OCI-LY1 (cell line): ENCODE results near the gene PPIL4.

Source experiments
- H2AFZ ChIP-seq: fragments of 200-600 bp; sonication (generic), shearing (Covaris generic); 2 replicates; pipeline ENCODE4 v1.6.0; 2014; ENCODE audit warnings: antibody characterized with exemption, mild to moderate bottlenecking, low read length
- H3F3A ChIP-seq: fragments of 200-600 bp; sonication (generic), shearing (Covaris generic); 2 replicates; pipeline ENCODE4 v1.6.0; 2014; ENCODE audit warnings: mild to moderate bottlenecking, antibody characterized with exemption, low read length, moderate library complexity; ENCODE audit not compliant: insufficient read depth
- H3K27ac ChIP-seq: fragments of 200-600 bp; sonication (generic); 2 replicates; pipeline ENCODE4 v1.5.1; 2014; ENCODE audit warnings: low read length, mixed run types, mild to moderate bottlenecking, low read depth; ENCODE audit not compliant: poor library complexity, severe bottlenecking
- H3K27me3 ChIP-seq: fragments of 200-600 bp; sonication (generic); 2 replicates; pipeline ENCODE4 v1.6.0; 2014; ENCODE audit warnings: antibody characterized with exemption, mild to moderate bottlenecking, low read length, moderate library complexity; ENCODE audit not compliant: insufficient read depth
- H3K36me3 ChIP-seq: fragments of 200-600 bp; sonication (generic); 2 replicates; pipeline ENCODE4 v1.6.1; 2014; ENCODE audit warnings: mild to moderate bottlenecking, antibody characterized with exemption, low read length, moderate library complexity, mixed read lengths; ENCODE audit not compliant: insufficient read depth
- H3K4me1 ChIP-seq: fragments of 200-600 bp; sonication (generic); 2 replicates; pipeline ENCODE4 v1.5.1; 2014; ENCODE audit warnings: mild to moderate bottlenecking, low read length, moderate library complexity; ENCODE audit not compliant: insufficient read depth, severe bottlenecking
- H3K4me2 ChIP-seq: fragments of 200-600 bp; sonication (generic), shearing (Covaris generic); 2 replicates; pipeline ENCODE4 v1.6.1; 2014; ENCODE audit warnings: low read length
- H3K4me3 ChIP-seq: fragments of 200-600 bp; sonication (generic); 2 replicates; pipeline ENCODE4 v1.5.1; 2014; ENCODE audit warnings: low read length, low read depth, mild to moderate bottlenecking, mixed read lengths; ENCODE audit not compliant: poor library complexity, severe bottlenecking
- H3K79me2 ChIP-seq: fragments of 200-600 bp; shearing (Covaris generic); 2 replicates; pipeline ENCODE4 v1.6.1; 2016; ENCODE audit warnings: mixed run types, low read length, mixed read lengths; ENCODE audit not compliant: insufficient read depth
- H3K9ac ChIP-seq: fragments of 200-600 bp; sonication (generic), shearing (Covaris generic); 2 replicates; pipeline ENCODE4 v1.6.1; 2014; ENCODE audit warnings: mild to moderate bottlenecking, low read length, mixed read lengths
- H3K9me2 ChIP-seq: fragments of 200-600 bp; sonication (generic), shearing (Covaris generic); 2 replicates; pipeline ENCODE4 v1.6.1; 2014; ENCODE audit warnings: low read depth, mild to moderate bottlenecking, low read length, mixed read lengths
- H3K9me3 ChIP-seq: fragments of 200-600 bp; shearing (Covaris generic); 2 replicates; pipeline ENCODE4 v1.6.1; 2014; ENCODE audit warnings: low read length, mixed read lengths
- H4K20me1 ChIP-seq: fragments of 200-600 bp; sonication (generic), shearing (Covaris generic); 2 replicates; pipeline ENCODE4 v1.6.0; 2016; ENCODE audit warnings: mild to moderate bottlenecking, low read length; ENCODE audit not compliant: insufficient read depth
- EZH2 ChIP-seq: fragments of 200-600 bp; sonication (generic), shearing (Covaris generic); IDR thresholded peaks from 2 replicates; pipeline ENCODE4 v1.8.0; 2017; ENCODE audit warnings: borderline replicate concordance, mixed run types, mild to moderate bottlenecking, antibody characterized with exemption, low read length, moderate library complexity, mixed read lengths
- TF ChIP-seq, protein P1 (sequence below): fragments of 200-600 bp; sonication (generic), shearing (Covaris generic); IDR thresholded peaks from 2 replicates; pipeline ENCODE4 v1.5.1; 2017; ENCODE audit warnings: mild to moderate bottlenecking, antibody characterized with exemption, low read length, moderate library complexity, mixed read lengths

The PPIL4 gene

DNA sequence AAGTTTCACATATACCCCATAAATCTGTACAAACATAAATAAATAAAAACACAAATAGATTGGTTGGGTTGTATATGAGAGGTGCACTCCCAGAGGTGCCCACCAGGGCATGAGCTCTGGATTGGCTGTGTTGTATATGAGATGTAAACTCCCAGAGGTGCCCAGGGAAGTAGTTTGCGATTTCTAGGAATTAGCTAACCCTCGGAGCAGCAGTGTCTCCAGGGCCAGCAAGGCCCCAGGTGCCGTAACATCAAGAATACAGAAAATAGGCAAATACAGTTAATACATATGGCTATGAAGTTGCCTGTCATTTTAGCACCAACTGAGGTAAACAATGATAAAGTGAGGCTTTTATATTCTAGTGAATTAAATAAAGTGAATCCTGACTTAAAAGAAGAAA, 14.9 kb upstream of the PPIL4 start:
- no peaks in the 10 kb centered on the region for H3K79me2 ChIP-seq
- no peaks in the 10 kb centered on the region for H3K9me3 ChIP-seq
- no peak for TF ChIP-seq EZH2
- TF ChIP-seq, protein P1, sequence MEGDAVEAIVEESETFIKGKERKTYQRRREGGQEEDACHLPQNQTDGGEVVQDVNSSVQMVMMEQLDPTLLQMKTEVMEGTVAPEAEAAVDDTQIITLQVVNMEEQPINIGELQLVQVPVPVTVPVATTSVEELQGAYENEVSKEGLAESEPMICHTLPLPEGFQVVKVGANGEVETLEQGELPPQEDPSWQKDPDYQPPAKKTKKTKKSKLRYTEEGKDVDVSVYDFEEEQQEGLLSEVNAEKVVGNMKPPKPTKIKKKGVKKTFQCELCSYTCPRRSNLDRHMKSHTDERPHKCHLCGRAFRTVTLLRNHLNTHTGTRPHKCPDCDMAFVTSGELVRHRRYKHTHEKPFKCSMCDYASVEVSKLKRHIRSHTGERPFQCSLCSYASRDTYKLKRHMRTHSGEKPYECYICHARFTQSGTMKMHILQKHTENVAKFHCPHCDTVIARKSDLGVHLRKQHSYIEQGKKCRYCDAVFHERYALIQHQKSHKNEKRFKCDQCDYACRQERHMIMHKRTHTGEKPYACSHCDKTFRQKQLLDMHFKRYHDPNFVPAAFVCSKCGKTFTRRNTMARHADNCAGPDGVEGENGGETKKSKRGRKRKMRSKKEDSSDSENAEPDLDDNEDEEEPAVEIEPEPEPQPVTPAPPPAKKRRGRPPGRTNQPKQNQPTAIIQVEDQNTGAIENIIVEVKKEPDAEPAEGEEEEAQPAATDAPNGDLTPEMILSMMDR, result peak; percentile 54
- H2AFZ ChIP-seq, result no peak overlapping the region
- H3K9ac ChIP-seq, result no peak overlapping the region
- no peaks in the 10 kb centered on the region for H4K20me1 ChIP-seq
- H3K4me2 ChIP-seq, result no peak overlapping the region
- H3K36me3 ChIP-seq, result no peaks in the 10 kb centered on the region
- H3K27ac ChIP-seq, result no peak overlapping the region
- no peaks in the 10 kb centered on the region for H3F3A ChIP-seq
- no peak overlapping the region for H3K4me3 ChIP-seq
- H3K4me1 ChIP-seq, result peaks cover 12% of the 10 kb centered on the region
- no peaks in the 10 kb centered on the region for H3K9me2 ChIP-seq
- H3K27me3 ChIP-seq, result no peaks in the 10 kb centered on the region

GRCh38 chr6:149559389-149559788, 13.5 kb upstream of the PPIL4 start:
- TF ChIP-seq, protein P1, result no peak
- TF ChIP-seq EZH2, result no peak
- H3F3A ChIP-seq, result no peaks in the 10 kb centered on the region
- H3K9ac ChIP-seq, result no peak overlapping the region
- no peaks in the 10 kb centered on the region for H3K9me2 ChIP-seq
- no peak overlapping the region for H3K4me3 ChIP-seq
- no peaks in the 10 kb centered on the region for H3K79me2 ChIP-seq
- H2AFZ ChIP-seq, result no peak overlapping the region
- H4K20me1 ChIP-seq, result no peaks in the 10 kb centered on the region
- no peak overlapping the region for H3K27ac ChIP-seq
- no peaks in the 10 kb centered on the region for H3K9me3 ChIP-seq
- peaks cover 4% of the 10 kb centered on the region for H3K4me1 ChIP-seq
- H3K36me3 ChIP-seq, result no peaks in the 10 kb centered on the region
- no peaks in the 10 kb centered on the region for H3K27me3 ChIP-seq
- no peak overlapping the region for H3K4me2 ChIP-seq

DNA sequence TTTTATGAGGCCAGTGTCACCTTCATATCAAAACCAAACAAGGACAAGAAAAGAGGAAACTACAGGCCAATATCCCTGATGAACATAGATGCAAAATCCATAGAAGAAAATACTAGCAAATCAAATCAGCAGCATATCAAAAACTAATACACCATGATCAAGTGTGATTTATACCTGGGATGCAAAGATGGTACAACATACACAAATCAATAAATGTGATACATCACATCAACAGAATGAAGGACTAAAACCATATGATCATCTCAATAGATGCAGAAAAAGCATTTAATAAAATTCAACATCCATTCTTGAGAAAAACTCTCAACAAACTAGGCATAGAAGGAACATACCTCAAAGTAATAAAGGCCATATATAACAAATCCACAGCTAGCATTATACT, 12.2 kb upstream of the PPIL4 start:
- H3K9me2 ChIP-seq, result no peaks in the 10 kb centered on the region
- no peaks in the 10 kb centered on the region for H3K4me1 ChIP-seq
- no peaks in the 10 kb centered on the region for H3K9me3 ChIP-seq
- H3K4me3 ChIP-seq, result no peak overlapping the region
- no peak overlapping the region for H3K4me2 ChIP-seq
- no peaks in the 10 kb centered on the region for H3K79me2 ChIP-seq
- TF ChIP-seq, protein P1, result no peak
- TF ChIP-seq EZH2, result no peak
- H3K9ac ChIP-seq, result no peak overlapping the region
- no peak overlapping the region for H2AFZ ChIP-seq
- H3K36me3 ChIP-seq, result no peaks in the 10 kb centered on the region
- no peaks in the 10 kb centered on the region for H4K20me1 ChIP-seq
- 0 out of 2 replicates have a peak, but pooled peaks cover 4% of the 10 kb centered on the region for H3K27me3 ChIP-seq
- no peaks in the 10 kb centered on the region for H3F3A ChIP-seq
- no peak overlapping the region for H3K27ac ChIP-seq
